Inflammatory macrophage treated with lipopolysaccharide for 1 hour (primary cell): ENCODE data around the gene SP140L.
"Not testable (repeated sequence)": the region's sequence is repeated elsewhere in the genome, so short reads cannot be mapped to it uniquely, and the experiment has no call there.

Experiments used
- DNase-seq, 2 donors: peaks; one replicate each; pipeline ENCODE4 v3.0.0-alpha.2; 2020 to 2022

Gene SP140L

DNA sequence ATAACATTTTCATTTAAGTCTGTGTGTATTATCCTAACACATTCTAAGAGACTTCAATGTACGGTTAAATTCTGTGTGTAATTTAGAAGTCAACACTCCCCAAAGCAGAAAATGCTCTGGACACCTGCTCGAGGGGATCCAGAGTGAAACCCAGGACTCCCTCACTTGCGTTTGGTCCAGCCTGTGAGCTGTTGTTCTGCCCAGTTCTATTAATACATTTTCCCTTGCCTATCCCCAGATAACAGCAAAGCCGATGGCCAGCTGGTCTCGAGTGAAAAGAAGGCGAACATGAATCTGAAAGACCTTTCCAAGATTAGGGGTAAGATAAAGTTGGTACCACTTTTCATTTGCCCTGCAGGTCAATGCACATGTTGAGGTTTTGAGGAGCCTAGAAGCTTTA lies 58.0 kb downstream of the SP140L start:
- DNase-seq: no peak

DNA sequence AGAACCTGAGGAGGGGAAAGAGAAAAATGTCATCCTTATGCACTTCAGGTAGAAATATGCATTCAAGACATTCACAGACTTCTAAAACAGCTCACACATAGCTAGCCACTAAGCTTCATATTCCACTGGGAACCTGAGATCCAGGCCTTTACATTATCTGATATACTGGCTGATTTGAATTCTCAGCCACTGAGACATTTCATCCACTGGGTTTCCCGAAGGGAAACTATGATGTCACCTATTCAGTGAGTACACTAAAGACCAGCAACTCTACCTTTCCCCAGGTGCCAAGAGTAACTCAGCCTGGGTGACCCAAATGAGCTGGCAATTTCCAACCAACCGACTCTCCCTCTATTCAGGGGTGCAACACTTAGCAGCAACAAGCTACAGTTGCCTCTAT lies 67.3 kb downstream of the SP140L start:
- DNase-seq: no peak

DNA sequence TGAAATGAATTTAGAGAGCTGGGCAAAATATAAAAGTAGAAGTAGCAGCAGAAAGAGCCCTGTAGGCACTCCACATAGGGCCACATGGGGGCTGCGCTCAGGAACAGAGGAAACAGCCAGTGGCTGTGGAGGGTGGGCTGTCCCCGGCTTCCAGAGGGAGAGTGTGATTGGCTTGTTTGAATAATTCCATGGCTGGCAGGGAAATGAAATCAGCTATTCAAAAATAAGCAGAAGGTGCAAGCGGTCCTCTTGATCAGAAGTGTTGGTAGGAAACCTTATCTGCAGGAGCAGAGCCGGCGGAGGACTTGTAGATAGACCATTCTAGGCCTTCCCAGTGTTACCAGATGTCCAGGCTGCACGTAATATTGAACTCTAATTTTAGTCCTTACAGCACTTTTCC lies 71.7 kb downstream of the SP140L start:
- DNase-seq: not testable (repeated sequence)

DNA sequence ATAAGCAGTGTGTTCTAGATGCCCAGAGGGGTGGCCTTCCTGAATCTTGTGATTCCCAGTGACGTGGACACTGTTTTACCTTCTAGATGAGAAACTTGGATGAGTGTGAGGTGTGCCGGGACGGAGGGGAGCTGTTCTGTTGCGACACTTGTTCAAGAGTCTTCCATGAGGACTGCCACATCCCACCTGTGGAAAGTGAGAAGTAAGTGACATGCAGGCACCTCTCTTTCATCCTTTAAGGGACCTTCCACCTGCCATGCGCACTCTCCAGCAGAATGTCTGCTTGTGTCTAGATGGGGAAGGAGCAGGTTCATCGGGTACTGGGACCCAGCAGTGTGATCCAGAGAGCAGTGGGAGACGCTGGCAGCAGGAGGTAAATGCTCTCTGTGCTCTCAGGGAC lies 73.0 kb downstream of the SP140L start:
- DNase-seq: no peak

DNA sequence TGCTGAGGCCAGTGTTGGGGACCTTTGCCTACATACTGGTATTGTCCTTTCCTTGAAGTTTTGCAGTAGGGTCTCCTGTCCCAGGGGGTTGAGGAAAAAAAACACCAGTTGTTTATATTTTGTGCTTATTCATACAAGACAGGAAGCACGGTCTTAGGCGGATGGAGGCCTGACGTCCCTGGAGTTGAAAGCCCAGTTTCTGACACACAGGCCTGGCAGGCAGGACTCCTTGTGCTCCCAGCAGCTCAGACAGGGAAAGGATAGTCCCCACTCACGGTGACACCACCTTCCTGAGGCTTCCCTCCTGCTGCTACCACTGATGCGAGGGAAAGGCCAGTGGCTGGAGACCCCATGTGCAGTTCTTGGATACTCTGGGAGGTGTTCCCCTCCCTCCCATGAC lies 73.5 kb downstream of the SP140L start:
- DNase-seq: no peak

DNA sequence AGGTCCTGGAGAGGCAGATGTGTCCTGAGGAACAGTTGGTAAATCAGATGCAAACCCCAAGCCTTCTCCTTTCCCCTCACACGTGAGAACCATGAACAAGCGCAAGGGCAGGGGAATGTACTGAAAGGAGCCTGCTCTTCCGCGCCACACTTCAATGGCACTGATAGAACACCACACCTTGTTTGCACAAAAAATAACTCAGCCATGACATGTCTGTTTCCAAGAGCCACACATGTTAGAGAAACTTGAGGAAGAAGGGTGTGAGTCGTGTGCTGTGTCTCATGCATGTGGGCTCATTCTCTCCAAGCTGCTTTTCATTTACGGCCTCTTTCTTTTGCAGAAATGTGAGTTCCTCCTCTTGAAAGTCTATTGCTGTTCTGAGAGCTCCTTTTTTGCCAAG lies 74.0 kb downstream of the SP140L start:
- DNase-seq: not testable (repeated sequence)

DNA sequence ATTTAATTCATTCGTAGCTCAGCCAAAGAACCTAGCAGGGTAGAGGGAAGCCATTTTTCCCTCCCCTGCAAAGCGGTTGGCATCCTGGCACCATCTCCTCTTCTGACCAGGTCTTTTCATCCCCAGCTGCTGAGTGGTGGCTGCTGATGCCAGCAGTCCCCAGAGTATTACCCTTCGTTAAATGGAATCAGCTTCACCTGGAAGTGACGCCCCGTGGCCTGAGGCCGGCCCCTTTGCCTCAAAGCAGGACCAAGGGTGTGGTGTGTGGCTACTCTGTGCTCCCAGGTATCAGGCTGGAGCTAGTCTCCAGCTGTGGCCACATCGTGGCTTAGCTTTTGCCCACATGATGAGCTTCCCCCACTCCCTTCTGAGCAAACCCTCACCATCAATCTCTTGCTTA lies 76.8 kb downstream of the SP140L start:
- DNase-seq: no peak

DNA sequence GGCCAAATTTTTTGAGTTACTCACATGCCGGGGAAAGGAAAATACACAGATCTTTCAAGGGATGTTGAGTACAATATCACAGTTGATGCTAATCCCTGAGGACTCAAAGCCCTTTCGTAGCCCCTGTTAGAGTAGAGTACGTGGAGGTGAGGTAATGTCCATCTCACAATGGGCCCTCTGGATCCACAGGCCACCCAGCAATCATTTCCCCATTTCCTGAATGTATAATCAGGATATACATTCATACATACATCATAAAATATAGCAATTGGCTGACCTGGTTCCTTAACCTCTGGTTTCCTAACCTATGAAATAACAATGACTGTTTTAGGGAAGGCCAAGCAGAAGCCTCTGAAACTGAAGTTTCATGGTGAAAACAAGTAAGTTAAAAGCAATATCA lies 78.8 kb downstream of the SP140L start:
- DNase-seq: no peak

DNA sequence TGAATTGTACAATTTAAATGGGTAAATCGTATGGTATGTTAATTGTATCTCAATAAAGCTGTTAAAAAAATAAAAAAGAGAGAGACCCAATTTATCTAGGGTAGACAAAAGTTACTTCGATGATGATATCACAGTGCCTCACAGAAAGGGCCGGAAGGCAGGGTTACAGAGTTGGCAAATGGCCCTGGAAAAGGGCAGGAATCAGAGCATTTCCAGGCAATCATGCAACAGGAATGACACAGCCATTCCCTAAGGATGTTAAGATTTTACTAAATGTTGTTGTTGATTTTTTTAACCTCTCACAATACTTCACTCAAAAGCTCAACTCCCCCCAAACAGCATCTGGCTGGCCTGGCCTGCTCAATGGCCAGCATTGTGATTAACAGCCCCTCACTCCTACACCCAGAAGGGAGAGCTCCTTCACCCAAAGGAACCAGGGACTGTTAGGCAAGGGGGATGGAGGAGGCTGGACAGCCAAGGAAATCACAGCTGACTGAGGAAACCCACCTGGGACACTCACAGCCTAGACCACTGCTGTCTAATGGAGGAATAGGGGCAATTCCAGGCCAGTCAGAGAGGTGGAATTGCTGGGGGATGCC lies 81.3 kb downstream of the SP140L start:
- no peak for DNase-seq

DNA sequence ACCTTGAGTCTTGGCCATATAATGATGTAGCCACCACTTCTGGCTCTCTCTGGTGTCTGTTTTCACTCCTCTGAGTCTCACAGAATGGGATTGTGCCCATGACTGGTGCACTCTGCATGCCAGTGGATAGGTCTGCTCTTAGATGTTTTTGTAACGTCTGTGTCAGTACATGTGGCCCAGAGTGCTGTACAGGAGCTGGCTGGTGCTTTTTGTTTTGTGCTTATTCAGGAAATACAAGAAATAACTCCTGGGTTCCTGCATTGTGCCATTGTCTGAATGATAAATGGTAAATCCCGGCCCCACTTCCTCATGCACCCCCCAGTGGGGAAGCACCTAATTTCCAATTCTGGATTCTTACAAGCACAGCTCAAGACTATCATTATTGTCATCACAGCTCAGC lies 82.3 kb downstream of the SP140L start:
- DNase-seq: peak; percentile 77 to 80

DNA sequence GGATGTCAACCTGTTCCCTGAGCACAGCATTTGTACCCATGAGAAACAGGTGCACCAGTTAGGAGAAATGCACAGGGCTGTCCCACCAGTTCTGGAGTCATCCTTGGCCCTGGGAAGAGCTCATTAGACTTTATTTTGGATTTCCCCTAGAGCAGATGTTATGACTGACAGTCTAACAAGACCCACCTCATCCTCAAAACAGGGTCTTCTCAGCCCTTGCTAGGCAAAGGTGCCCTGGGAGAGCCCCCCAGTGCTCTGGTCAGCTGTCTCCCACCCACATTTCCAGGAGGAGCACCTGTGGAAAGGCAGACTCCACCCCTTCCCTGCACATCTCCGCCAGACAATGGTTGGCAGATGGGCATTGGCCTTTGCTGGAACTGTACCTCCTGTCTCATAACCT lies 83.3 kb downstream of the SP140L start:
- DNase-seq: no peak

DNA sequence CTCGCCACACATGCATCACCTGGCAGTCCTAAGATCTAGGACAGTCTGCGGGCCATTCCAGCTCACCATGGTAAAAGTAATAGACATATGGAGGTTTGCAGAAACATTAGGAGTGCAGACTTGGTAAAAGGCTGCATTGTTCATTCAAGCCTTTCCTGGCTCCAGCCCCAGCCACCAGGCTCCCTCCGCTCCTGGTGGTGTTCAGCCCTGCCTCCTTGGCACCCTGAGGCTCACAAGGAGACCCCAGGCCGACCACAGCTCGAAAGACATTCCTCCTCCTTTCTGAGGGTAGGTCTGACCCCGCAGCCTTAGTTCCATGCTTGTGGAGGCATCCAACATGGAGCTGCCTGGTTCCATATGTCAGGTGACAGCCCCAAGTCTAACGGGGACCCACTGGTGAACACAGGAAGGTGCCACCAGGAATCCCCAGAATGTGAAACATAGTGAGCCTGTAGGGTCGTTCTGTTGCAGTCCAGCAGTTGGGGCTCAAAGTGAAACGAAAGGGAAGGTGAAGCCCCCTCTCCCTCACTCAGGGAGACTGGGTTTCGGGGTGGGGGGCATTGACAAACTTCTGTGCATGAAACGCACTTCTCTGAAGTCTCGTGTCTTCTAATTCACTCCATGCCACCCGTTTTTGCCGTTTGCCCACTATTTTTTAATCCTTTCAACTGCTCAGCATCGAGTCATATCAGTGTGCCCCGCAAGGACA lies 84.0 kb downstream of the SP140L start:
- DNase-seq: peak in 1 of 2 donors; percentile 25

DNA sequence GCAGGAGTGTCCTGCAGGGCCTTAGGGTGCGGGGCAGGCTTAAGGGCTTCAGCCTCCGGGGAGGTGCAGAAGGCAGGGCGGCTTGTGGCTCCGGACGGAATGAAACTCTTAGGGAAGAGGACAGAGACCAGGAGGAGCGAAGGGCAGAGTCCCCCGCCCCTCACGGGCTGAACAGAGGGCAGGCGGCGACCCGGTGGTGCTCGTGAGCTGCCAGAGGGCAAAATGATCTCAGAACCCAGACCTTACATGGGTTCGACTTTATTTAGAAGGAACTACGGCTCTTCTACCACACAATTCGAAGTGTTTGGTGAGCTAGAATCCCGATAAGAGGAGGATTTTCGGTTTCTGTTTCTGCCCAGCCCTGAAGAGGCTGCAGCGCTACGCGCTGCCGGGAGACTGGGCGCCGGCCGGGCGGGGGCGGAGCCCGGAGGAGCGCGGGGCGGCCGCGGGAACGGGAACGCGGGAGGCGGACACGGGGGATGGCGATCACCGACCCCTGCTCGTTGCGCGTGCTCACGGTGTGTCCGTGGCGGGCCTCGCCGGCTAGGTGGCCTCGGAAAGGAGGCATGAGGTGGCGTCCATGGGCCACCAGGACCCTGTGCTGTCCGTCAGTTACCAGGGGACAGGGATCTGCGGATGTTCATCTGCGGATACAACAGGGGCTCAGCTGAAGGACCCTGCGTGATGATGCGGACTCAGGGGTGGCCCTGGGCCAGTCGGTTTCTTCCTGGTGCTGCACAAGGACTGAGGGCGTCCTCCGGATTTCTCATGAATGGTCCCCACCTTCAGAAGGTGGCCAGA lies 84.8 kb downstream of the SP140L start:
- DNase-seq: peak; percentile 71 to 78

DNA sequence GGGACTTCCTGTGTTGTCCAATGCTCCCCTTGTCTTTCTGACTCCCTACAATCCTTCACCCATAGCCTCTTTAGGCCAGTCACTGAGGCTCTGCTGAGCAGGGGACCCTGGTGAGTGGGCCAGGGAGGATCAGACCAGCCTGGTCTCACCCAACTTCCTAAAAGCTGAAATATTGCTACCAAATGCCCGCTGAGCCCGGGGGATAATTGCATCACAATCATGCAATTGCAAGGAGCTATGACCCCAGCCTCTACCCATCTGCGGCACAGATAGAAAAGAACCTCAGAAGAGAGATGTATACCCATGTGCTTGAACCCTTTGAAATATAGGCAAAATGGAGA lies 85.3 kb downstream of the SP140L start:
- DNase-seq: peak; percentile 55 to 69

DNA sequence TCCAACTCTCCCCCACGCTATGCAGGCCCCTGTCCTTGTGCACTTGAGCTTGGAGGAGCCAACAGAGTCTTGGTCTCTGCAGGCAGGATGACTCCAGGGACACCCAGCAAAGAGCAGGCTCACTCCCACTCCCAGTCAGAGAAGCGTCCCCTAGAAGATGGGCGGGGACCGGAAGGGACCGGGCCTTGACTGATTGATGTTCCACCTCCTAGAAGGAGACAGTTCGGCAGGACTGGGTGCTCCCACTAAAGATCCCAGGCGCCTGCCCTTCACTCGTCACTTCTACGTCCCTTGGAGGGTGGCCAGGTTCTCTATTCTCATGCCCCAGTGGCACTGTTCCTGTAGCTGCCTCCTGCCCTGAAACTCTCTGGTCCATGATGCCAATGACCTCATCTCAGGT lies 85.9 kb downstream of the SP140L start:
- DNase-seq: no peak

DNA sequence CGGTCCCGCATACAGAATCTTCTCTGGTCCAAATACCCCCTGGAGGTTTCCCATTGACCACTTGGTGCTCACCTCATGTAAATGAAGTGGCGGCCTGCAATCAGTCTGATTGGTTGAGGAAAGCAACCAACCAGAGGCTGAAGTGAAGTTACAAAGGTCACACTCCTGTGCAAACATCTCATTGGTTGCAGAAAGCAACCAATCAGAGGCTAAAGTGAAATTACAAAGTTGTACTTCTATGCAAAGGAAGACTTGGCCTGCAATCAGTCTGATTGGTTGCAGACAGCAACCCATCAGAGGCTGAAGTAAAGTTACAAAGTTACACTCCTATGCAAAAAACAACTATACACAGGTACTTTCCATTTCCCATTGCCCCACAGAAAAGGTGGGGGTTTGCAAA lies 86.5 kb downstream of the SP140L start:
- no peak for DNase-seq

DNA sequence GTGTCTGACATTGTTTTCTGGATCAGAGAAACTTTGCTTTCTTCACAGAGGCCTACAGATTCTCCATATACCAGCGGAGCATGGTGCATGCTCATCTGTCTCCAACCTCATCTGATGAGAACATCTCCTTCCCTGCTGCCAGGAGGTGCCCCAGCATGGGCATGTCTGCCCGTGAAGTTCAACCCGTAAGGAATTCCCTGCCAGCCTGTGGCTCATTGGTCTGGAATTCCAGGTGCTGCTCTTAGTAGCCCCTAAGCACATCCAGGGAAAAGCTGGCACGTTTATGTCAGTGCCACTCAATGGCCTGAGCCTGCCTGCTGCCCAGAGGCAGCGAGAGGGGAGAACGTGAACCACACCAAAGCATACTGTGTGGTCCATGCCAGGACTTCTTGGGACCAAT lies 87.3 kb downstream of the SP140L start:
- DNase-seq: no peak

DNA sequence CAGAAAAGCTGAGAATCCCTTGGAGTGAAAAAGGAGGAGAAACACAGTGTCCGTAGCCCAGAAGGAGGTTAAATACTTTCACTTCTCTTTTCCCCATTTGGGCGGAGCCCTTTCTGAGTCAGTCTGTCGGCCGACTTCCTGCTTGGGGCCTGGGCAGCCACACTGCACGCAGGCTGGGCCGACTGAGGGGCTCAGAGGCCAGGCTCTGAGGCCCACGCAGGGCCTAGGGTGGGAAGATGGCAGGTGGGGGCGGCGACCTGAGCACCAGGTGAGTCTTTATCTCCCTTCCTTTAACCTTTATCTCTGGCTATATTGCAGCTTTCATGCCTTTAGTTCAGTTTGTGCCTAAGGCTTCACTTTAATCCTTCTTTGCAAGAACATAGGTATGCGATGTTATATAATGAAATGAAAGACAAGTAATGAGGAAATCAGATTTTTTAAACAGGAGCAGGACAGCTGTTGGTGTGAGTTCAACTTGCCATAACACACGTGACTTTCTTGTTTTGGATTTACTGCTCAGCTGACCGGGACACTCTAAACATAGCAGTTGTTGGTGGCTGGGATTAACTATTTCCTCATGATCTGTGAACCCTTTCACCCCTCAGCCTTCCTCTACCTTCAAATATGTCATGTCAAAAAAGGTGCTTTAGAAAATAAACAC lies 89.2 kb downstream of the SP140L start, which contains the start of gene SP100:
TSS of gene SP100 (plus strand) at position 141 of the 661 bp plus-strand sequence. CDS start at position 237, 96 bp downstream.
- peak; percentile 88 to 96 for DNase-seq

DNA sequence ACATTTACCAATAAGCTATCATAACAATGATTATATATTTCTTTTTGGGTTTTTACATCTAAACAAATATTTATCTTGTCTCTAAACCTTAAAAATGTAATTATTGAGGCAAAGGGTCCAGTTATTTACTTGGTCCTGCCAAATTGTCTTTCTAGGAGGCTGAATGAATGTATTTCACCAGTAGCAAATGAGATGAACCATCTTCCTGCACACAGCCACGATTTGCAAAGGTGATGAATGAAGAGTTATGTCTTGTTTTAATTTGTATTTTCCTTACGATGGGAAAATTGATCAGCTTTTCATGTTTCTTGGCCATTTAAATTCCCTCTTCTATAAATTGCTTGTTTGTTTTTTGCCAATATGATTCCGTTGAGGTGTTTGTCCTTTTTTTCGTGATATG lies 90.4 kb downstream of the SP140L start:
- DNase-seq: no peak

DNA sequence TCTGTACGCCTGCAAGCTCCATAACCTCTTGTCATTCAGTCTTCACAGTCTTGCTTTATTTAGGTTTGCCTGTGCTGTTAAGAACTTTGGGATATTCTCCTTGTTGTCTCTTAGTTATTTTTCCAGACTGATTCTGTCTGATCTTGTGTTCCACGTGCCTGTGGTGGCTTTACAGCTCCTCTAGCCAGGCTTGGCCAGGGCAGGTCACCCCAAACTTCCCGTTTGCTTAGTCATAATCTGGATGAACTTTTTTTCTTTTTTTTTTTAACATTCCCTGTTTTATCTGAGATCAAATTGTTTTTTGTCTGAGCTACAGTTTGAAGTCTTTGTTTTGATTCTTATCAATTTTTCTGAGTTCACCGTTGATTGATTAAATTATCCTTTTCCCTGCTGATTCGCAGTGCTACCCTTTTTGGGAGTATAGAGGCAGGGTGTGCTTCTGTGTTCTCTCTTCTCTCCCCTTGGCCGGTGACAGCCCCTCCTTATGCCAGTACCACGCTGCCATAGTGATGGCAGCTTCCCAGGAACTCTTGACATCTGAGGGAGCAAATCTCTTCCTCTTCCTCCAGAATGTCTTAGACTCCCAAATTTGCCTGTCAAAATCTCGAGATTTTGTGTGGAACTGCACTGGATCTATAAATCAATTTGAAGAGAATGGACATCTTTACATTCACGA lies 91.5 kb downstream of the SP140L start:
- DNase-seq: no peak

DNA sequence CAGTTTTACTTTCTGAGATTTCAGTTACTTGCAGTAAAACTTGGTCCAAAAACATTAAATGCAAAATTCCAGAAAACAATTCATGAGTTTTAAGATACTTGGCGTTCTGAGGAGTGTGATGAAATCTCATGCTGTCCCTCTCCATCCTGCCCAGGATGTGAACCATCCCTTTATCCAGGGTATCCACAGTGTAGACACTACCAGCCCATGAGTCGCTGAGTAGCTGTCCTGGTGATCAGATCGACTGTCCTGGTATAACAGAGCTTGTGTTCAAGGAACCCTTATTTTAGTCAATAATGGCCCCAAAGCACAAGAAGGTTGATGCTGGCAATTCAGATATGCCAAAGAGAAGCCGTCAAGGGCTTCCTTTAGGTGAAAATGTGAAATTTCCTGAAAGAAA lies 92.2 kb downstream of the SP140L start:
- no peak for DNase-seq

DNA sequence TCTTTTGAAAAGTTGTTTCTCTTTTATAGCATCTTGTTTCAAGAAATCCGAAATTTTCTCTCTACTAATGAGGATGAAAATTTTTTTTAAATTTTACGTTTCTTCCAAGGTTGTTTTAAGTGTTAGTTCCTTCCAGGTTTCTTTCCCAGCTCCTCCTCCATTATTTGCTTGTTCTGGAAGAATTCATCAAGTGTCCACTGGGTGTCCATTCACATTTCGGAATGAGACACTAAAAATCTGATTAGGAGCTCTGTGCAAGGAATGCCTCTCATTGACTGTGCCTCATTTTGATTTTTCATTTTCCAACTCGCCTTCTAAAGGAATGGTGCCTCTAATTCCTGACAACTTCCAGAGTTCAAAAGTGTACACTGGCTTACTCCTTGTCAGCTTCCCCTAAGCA lies 95.2 kb downstream of the SP140L start:
- DNase-seq: no peak

DNA sequence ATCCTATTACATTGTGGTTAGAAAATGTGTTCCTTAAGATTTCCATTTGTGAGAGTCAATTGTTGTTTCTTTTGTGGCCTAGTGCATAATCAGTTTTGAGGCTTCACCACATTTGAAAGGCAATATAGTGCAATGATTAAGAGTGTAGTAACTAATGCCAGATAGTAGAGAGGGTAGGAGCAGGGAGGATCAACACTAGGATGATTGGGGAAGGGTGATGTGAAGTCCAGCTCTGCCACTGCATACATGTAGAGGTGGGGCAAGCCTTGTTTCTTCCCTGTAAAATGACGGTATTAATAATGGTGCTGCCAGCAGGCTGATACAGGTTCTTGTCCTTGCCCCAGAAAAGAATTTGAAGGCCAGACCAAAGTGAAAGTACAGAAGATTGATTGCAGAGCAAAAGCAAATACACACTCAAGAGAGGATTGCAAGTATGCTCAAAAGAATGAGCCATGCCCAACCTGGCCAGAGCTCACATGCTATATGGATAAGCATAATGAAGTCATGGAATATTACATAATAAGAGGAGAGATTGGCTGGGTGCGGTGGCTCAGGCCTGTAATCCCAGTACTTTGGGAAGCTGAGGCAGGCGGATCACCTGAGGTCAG lies 97.0 kb downstream of the SP140L start:
- no peak for DNase-seq
